H1 (cell line): Measurements from ENCODE around the gene GFRA4. TPM values are rescaled to one million over a fixed set of nuclear protein-coding genes. Genes with fewer than 3 reads are reported as not detected.
A peak's percentile ranks its signal among the peaks of the same experiment; 100 is the strongest.

Experiments
- CTCF ChIA-PET: fragments of 300-600 bp; sonication (Branson Sonifier 250); formaldehyde crosslinking; loops from one replicate; lab custom pipeline; 2021; ENCODE audit not compliant: partially characterized antibody; lab: Charles Lee
- POLR2A ChIA-PET: fragments of 300-600 bp; sonication (Branson Sonifier 250); formaldehyde crosslinking; loops from one replicate; lab custom pipeline; 2021; ENCODE audit warnings: inconsistent platforms; ENCODE audit not compliant: partially characterized antibody; lab: Charles Lee
- DNase-seq, 2 experiments: peaks; one replicate each; pipeline versions ENCODE4 v3.0.0 to v3.0.0-alpha.2; 2010 to 2022; ENCODE audit warnings: low spot score in 2 of 2, low read depth in 1 of 2, mixed read lengths in 1 of 2
- FAIRE-seq: peaks from 2 replicates; lab custom pipeline; 2011; peaks lifted over from hg19 to GRCh38; lab: Jason Lieb, UNC
- H2AFZ ChIP-seq: 2 replicates; pipeline ENCODE4 v1.8.1; 2012; ENCODE audit warnings: low read length, inconsistent platforms
- H2AK5ac ChIP-seq: 2 replicates; pipeline ENCODE4 v1.6.1; 2013; ENCODE audit warnings: low read depth, low read length
- H2BK120ac ChIP-seq: replicated peaks from 2 replicates; pipeline ENCODE3; 2013; ENCODE audit warnings: low read depth, low read length, inconsistent platforms
- H2BK12ac ChIP-seq: 2 replicates; pipeline ENCODE4 v1.6.1; 2013; ENCODE audit warnings: low read depth, low read length
- H2BK15ac ChIP-seq: 2 replicates; pipeline ENCODE4 v1.6.1; 2013; ENCODE audit warnings: low read length
- H2BK20ac ChIP-seq: 2 replicates; pipeline ENCODE4 v1.6.1; 2013; ENCODE audit warnings: low read length
- H2BK5ac ChIP-seq: 2 replicates; pipeline ENCODE4 v1.6.1; 2013; ENCODE audit warnings: low read depth, low read length
- H3K14ac ChIP-seq: 2 replicates; pipeline ENCODE4 v1.6.1; 2013; ENCODE audit warnings: inconsistent platforms; ENCODE audit not compliant: insufficient read length
- H3K18ac ChIP-seq: 2 replicates; pipeline ENCODE4 v1.6.1; 2013; ENCODE audit warnings: low read length; ENCODE audit errors: extremely low read depth
- H3K23ac ChIP-seq: 2 replicates; pipeline ENCODE4 v1.6.1; 2013; ENCODE audit warnings: inconsistent platforms; ENCODE audit not compliant: insufficient read length
- H3K23me2 ChIP-seq: 2 replicates; pipeline ENCODE4 v1.6.1; 2013; ENCODE audit warnings: low read depth, low read length
- H3K27ac ChIP-seq: 2 replicates; pipeline ENCODE4 v1.6.1; 2011; ENCODE audit warnings: low read depth, low read length, inconsistent platforms
- H3K27me3 ChIP-seq, 4 experiments: replicated peaks in 1 of 4; 1 replicate in 1 of 4; 2 replicates in 3 of 4; pipeline versions ENCODE4 v1.6.1 to v1.8.1; 2011 to 2013; ENCODE audit warnings: low read length in 3 of 4, mild to moderate bottlenecking in 3 of 4, inconsistent platforms in 2 of 4, mixed read lengths in 2 of 4, moderate library complexity in 1 of 4; ENCODE audit not compliant: control insufficient read depth in 3 of 4, insufficient read depth in 3 of 4; ENCODE audit errors: extremely low read depth in 1 of 4
- H3K36me3 ChIP-seq, 4 experiments: 2 replicates each; pipeline versions ENCODE4 v1.6.1 to v1.8.1; 2011 to 2013; ENCODE audit warnings: mild to moderate bottlenecking in 4 of 4, low read length in 3 of 4, moderate library complexity in 2 of 4, control low read depth in 1 of 4, inconsistent platforms in 1 of 4; ENCODE audit not compliant: insufficient read depth in 4 of 4, control insufficient read depth in 2 of 4
- H3K4ac ChIP-seq: replicated peaks from 2 replicates; pipeline ENCODE3; 2013; ENCODE audit warnings: low read length, low read depth, mixed read lengths, inconsistent platforms; ENCODE audit not compliant: insufficient read length
- H3K4me1 ChIP-seq, 4 experiments: replicated peaks in 1 of 4; 1 replicate in 1 of 4; 2 replicates in 3 of 4; pipeline versions ENCODE4 v1.6.1 to v1.8.1; 2011 to 2013; ENCODE audit warnings: low read length in 3 of 4, inconsistent platforms in 2 of 4, mixed read lengths in 1 of 4; ENCODE audit not compliant: insufficient read depth in 4 of 4, control insufficient read depth in 3 of 4
- H3K4me2 ChIP-seq, 2 experiments: 2 replicates each; pipeline versions ENCODE4 v1.6.1 to v1.8.1; 2011 to 2013; ENCODE audit warnings: low read depth in 2 of 2, low read length in 2 of 2, control low read depth in 1 of 2, inconsistent platforms in 1 of 2, mild to moderate bottlenecking in 1 of 2; ENCODE audit not compliant: insufficient read depth in 1 of 2
- H3K4me3 ChIP-seq, 4 experiments: fragments of 200-600, 300-600 bp in 1 of 4; sonication (generic), shearing (Covaris generic), sonication (Bioruptor Twin) in 1 of 4; 2 replicates each; pipeline versions ENCODE4 v1.5.1 to v1.8.1; 2011 to 2016; ENCODE audit warnings: low read length in 4 of 4, low read depth in 3 of 4, control low read depth in 2 of 4, inconsistent platforms in 2 of 4, mild to moderate bottlenecking in 2 of 4, mixed read lengths in 1 of 4, moderate library complexity in 1 of 4; ENCODE audit not compliant: insufficient read depth in 2 of 4; ENCODE audit errors: extremely low read depth in 1 of 4
- H3K56ac ChIP-seq: replicated peaks from 2 replicates; pipeline ENCODE3; 2013; ENCODE audit warnings: low read depth, mild to moderate bottlenecking, mixed read lengths, low read length, inconsistent platforms; ENCODE audit not compliant: insufficient read length
- H3K79me1 ChIP-seq: 2 replicates; pipeline ENCODE4 v1.6.1; 2013; ENCODE audit warnings: low read depth, low read length, control low read depth
- H3K79me2 ChIP-seq, 2 experiments: 2 replicates each; pipeline versions ENCODE4 v1.6.1 to v1.8.1; 2012 to 2013; ENCODE audit warnings: low read length in 2 of 2, mild to moderate bottlenecking in 2 of 2, inconsistent platforms in 1 of 2; ENCODE audit not compliant: insufficient read depth in 2 of 2, control insufficient read depth in 1 of 2
- H3K9ac ChIP-seq, 4 experiments: replicated peaks in 1 of 4; 1 replicate in 1 of 4; 2 replicates in 3 of 4; pipeline versions ENCODE4 v1.6.1 to v1.8.1; 2011 to 2013; ENCODE audit warnings: low read depth in 3 of 4, low read length in 3 of 4, control low read depth in 2 of 4, mild to moderate bottlenecking in 2 of 4, moderate library complexity in 2 of 4, inconsistent platforms in 1 of 4; ENCODE audit errors: extremely low read depth in 1 of 4
- H3K9me3 ChIP-seq, 2 experiments: 2 replicates each; pipeline versions ENCODE4 v1.6.1 to v1.8.1; 2012 to 2013; ENCODE audit warnings: mild to moderate bottlenecking in 2 of 2, moderate library complexity in 2 of 2, control low read depth in 1 of 2, inconsistent platforms in 1 of 2, low read depth in 1 of 2, low read length in 1 of 2, mixed read lengths in 1 of 2; ENCODE audit not compliant: insufficient read depth in 2 of 2
- H4K20me1 ChIP-seq, 2 experiments: replicated peaks in 1 of 2; 2 replicates each; pipeline versions ENCODE3 to v1.8.1; 2011 to 2013; ENCODE audit warnings: inconsistent platforms in 2 of 2, low read length in 2 of 2, mild to moderate bottlenecking in 1 of 2; ENCODE audit not compliant: insufficient read depth in 2 of 2, control insufficient read depth in 1 of 2
- H4K5ac ChIP-seq: 2 replicates; pipeline ENCODE4 v1.6.1; 2013; ENCODE audit warnings: low read length, low read depth, mixed read lengths, inconsistent platforms; ENCODE audit not compliant: insufficient read length
- H4K8ac ChIP-seq: 2 replicates; pipeline ENCODE4 v1.8.0; 2013; ENCODE audit warnings: mild to moderate bottlenecking, moderate library complexity, low read length, inconsistent platforms; ENCODE audit not compliant: insufficient read depth; ENCODE audit errors: extremely low read depth
- H4K91ac ChIP-seq: replicated peaks from 2 replicates; pipeline ENCODE3; 2013; ENCODE audit warnings: low read length, mixed read lengths, inconsistent platforms; ENCODE audit not compliant: insufficient read length
- CREB1 ChIP-seq: IDR thresholded peaks from 2 replicates; pipeline ENCODE4 v1.6.1; 2012; ENCODE audit warnings: inconsistent platforms
- E2F6 ChIP-seq: IDR thresholded peaks from 2 replicates; pipeline ENCODE4 v1.6.1; 2012; ENCODE audit warnings: inconsistent platforms
- FOSL1 ChIP-seq: IDR thresholded peaks from 2 replicates; pipeline ENCODE4 v1.6.1; 2011; ENCODE audit warnings: mild to moderate bottlenecking, low read depth, low read length, moderate library complexity; ENCODE audit not compliant: insufficient read depth
- POLR2A ChIP-seq, 2 experiments: IDR thresholded peaks; 1 replicate in 1 of 2; 2 replicates in 1 of 2; pipeline ENCODE4 v1.6.1; 2011; ENCODE audit warnings: low read depth in 2 of 2, low read length in 2 of 2, mild to moderate bottlenecking in 2 of 2; ENCODE audit errors: control extremely low read depth in 1 of 2
- RBBP5 ChIP-seq: IDR thresholded peaks from 2 replicates; pipeline ENCODE4 v1.7.1; 2012; ENCODE audit warnings: low read depth, mild to moderate bottlenecking, inconsistent platforms, low read length, moderate library complexity, borderline replicate concordance
- RXRA ChIP-seq: IDR thresholded peaks from 2 replicates; pipeline ENCODE4 v1.6.1; 2011; ENCODE audit warnings: low read depth, mild to moderate bottlenecking, low read length, moderate library complexity; ENCODE audit not compliant: insufficient read depth
- SP2 ChIP-seq: IDR thresholded peaks from 2 replicates; pipeline ENCODE4 v1.6.1; 2012; ENCODE audit warnings: mild to moderate bottlenecking, low read length, inconsistent platforms
- SUZ12 ChIP-seq: fragments of 200-600 bp; sonication (generic); IDR thresholded peaks from 2 replicates; pipeline ENCODE4 v1.6.1; 2012; ENCODE audit warnings: mild to moderate bottlenecking, inconsistent platforms, low read length, moderate library complexity, mixed read lengths
- TAF1 ChIP-seq: IDR thresholded peaks from 2 replicates; pipeline ENCODE4 v1.6.1; 2011; ENCODE audit warnings: mild to moderate bottlenecking, low read depth, low read length
- WGBS, 2 experiments: shearing (Covaris generic) in 1 of 2; methylation state at CpG; one replicate each; pipeline versions ENCODE4 v1.1.6 to v1.1.7; 2013 to 2015; ENCODE audit warnings: low lambda C conversion rate in 2 of 2, mixed read lengths in 2 of 2, inconsistent platforms in 1 of 2, low coverage in 1 of 2, missing lambda C conversion rate in 1 of 2; ENCODE audit not compliant: insufficient replicate concordance in 2 of 2, insufficient coverage in 1 of 2, insufficient read length in 1 of 2; ENCODE audit errors: extremely low coverage in 1 of 2, missing lambda C conversion rate in 1 of 2; 5-methylcytosine and 5-hydroxymethylcytosine counted together
- polyA plus RNA-seq, 7 experiments: library from polyadenylated mRNA; depleted of rRNA in 3 of 7; stranded (reverse) in 5 of 7; unstranded in 2 of 7; fragments of >200 nt in 5 of 7; fragments of 200-250 nt in 2 of 7; gene quantifications; 1 replicate in 5 of 7; 2 replicates in 1 of 7; 4 replicates in 1 of 7; pipeline versions ENCODE4 v1.2.1 to v1.2.3, GENCODE V29; 2011 to 2013; ENCODE audit warnings: missing spikeins in 2 of 7, mixed read lengths in 2 of 7
- total RNA-seq: library from RNA; stranded (reverse); fragmentation: NEBNext Ultra II Directional; extraction: Animal tissue kit (Norgen Biotek cat#: 25700); gene quantifications from 2 replicates; pipeline ENCODE4 v1.2.1, GENCODE V29; 2021

Gene GFRA4
- total and polyA plus RNA-seq, 2 of the 8 experiments (the other 6 are each of a cell fraction or from before 2014, with no cell fraction given) = 0.05 TPM; not detected in 1

DNA sequence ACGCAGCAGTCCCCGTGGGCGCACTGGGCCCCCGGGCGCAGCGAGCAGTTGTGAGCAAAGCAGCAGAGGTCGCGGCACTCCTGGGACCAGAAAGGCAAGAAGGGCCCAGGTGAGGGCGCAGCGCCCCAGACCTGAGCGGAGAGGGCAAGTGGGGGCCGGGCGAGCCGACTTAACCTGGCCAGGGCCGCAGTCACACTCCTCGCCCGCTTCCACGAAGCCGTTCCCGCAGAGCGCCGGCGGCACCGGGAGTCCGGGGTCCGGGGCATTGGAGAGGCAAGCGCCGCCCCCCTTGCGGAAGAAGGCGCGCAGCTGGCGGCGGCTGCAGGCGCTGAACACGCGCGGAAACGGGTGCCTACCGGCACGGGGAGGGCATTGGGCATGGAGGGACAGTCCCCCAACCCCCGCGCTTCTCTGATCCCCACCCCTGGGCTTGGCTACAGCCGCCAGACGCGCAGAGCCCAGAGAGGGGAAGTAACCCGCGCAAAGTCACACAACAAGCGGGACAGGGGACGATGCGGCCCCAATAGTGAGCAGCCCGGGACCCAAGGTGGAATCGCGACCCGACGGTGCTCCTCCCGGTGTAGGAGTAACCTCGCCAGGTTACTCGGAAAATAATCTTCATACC, 9.5 kb upstream of the GFRA4 start:
- Histone ChIP-seq H2BK15ac (peak overlapping the region; percentile 81; the same call in 1 of the 2 replicates), H2BK5ac (no peak overlapping the region), H3K27ac (no peak overlapping the region), H3K27me3 (peaks cover 6 to 25% (median 19%) of the 10 kb centered on the region in 4 experiments; a peak in 6 of 7 replicates), H2BK120ac (no peak overlapping the region), H4K8ac (peak overlapping the region; percentile 87; the same call in 1 of the 2 replicates), H3K14ac (no peak overlapping the region), H3K23ac (no peak overlapping the region), H3K4me2 (peak overlapping the region; percentile 74 to 81), H2AK5ac (no peak overlapping the region), H3K79me1 (no peaks in the 10 kb centered on the region), H3K56ac (no peak overlapping the region), H3K36me3 (no peaks in the 10 kb centered on the region), H2AFZ (no peak overlapping the region; the same call in 1 of the 2 replicates), H2BK12ac (0 out of 2 replicates have a peak overlapping the region, but pooled peaks have one; percentile 60), H3K18ac (peak overlapping the region; percentile 71), H4K5ac (no peak overlapping the region), H3K4ac (no peak overlapping the region), H3K79me2 (no peaks in the 10 kb centered on the region), H3K4me1 (peaks cover 0 to 13% (median 3%) of the 10 kb centered on the region in 4 experiments; a peak in 4 of 7 replicates), H3K9ac (no peak overlapping the region), H4K91ac (no peak overlapping the region), H3K4me3 (peak overlapping the region; percentile 28 to 56 (median 35)), H2BK20ac (no peak overlapping the region), H3K9me3 (no peaks in the 10 kb centered on the region), H4K20me1 (peaks cover 0 to 3% of the 10 kb centered on the region in 2 experiments), H3K23me2 (peaks cover 9% of the 10 kb centered on the region; the same call in 1 of the 2 replicates)
- POLR2A ChIA-PET = interaction anchor here (1.2 to 1.3 kb wide), 2 partner anchors 9 to 75 kb away, joined by 3 read pairs; partner anchors contain the start of gene ADAM33
- FAIRE-seq = no peak
- peak in 1 of 2 experiments; percentile 72 for DNase-seq
- CTCF ChIA-PET = interaction anchor here (1.0 to 45.1 kb wide), 9 partner anchors 10 to 96 kb away, joined by 3 to 1432 read pairs (median 8); partner anchors contain the start of genes ADAM33, GFRA4, HSPA12B and SIGLEC1
- WGBS, 2 experiments = 10% methylated on average over 35 of the region's 58 CpGs; no CpG with 5 or more reads in 1 of the 2 experiments
- TF ChIP-seq RXRA (no peak), RBBP5 (0 out of 2 replicates have a peak, but pooled peaks have one; percentile 48), CREB1 (no peak), TAF1 (no peak), E2F6 (peak; percentile 48; the same call in 1 of the 2 replicates), POLR2A (IDR thresholded peaks at IDR 0.05; ENCODE audit: control extremely low read depth in 1 of 2, low read depth in 2 of 2, low read length in 2 of 2) (no peak), SUZ12 (peak; percentile 66), FOSL1 (no peak), SP2 (no peak)
